HL-60 (cell line): Measurements from ENCODE around the gene HBD.

Source experiments
- DNase-seq, 2 experiments: peaks; one replicate each; pipeline ENCODE4 v3.0.0-alpha.2; 2010 to 2020; ENCODE audit warnings: low read depth in 1 of 2, low spot score in 1 of 2
- H3K27ac ChIP-seq: fragments of 250-450 bp; sonication (Bioruptor Pico); replicated peaks from 2 replicates; pipeline ENCODE4 v1.5.1; 2020; ENCODE audit warnings: mild to moderate bottlenecking, moderate library complexity
- H3K27me3 ChIP-seq: fragments of 250-450 bp; sonication (Bioruptor Pico); 2 replicates; pipeline ENCODE4 v1.5.1; 2021; ENCODE audit warnings: mild to moderate bottlenecking, moderate library complexity; ENCODE audit not compliant: insufficient read depth, poor library complexity, severe bottlenecking
- H3K4me3 ChIP-seq: replicated peaks from 2 replicates; pipeline ENCODE4 v1.5.1; 2011; ENCODE audit warnings: mild to moderate bottlenecking, control low read depth, low read length; ENCODE audit not compliant: insufficient read depth
- GABPA ChIP-seq: IDR thresholded peaks from 2 replicates; pipeline ENCODE4 v1.6.1; 2012; ENCODE audit warnings: low read depth
- POLR2AphosphoS5 ChIP-seq: IDR thresholded peaks from 2 replicates; pipeline ENCODE4 v1.6.1; 2012; ENCODE audit warnings: low read depth
- SPI1 ChIP-seq: IDR thresholded peaks from 2 replicates; pipeline ENCODE4 v1.6.1; 2012; ENCODE audit warnings: low read depth, mild to moderate bottlenecking, borderline replicate concordance
- TF ChIP-seq, protein P1 (sequence below): IDR thresholded peaks from one replicate; pipeline ENCODE4 v1.5.1; 2011; ENCODE audit warnings: low read length, control low read depth, inconsistent platforms; ENCODE audit not compliant: insufficient read depth
- TF ChIP-seq, protein P2 (sequence below): IDR thresholded peaks from 2 replicates; pipeline ENCODE4 v1.6.1; 2012; ENCODE audit warnings: low read depth; ENCODE audit not compliant: insufficient replicate concordance

The HBD gene

DNA sequence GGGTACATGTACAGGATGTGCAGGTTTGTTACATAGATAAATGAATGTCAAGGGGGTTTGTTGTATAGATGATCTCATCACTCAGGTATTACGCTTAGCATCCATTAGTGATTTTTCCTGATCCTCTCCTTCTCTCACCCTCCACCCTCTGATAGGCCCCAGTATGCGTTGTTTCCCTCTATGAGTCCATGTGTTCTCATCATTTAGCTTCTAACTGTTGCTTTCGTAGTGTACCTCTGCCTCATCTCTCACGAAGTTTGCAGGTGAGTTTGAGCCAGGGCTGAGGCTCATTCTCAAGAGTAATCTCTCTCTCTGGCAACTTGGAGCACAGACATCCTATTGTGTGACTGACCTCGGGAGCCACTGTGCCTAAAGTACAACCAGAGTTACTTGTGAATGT, 40.1 kb upstream of the HBD start:
- TF ChIP-seq POLR2AphosphoS5 (no peak), GABPA (no peak), SPI1 (no peak)
- TF ChIP-seq, protein P1, sequence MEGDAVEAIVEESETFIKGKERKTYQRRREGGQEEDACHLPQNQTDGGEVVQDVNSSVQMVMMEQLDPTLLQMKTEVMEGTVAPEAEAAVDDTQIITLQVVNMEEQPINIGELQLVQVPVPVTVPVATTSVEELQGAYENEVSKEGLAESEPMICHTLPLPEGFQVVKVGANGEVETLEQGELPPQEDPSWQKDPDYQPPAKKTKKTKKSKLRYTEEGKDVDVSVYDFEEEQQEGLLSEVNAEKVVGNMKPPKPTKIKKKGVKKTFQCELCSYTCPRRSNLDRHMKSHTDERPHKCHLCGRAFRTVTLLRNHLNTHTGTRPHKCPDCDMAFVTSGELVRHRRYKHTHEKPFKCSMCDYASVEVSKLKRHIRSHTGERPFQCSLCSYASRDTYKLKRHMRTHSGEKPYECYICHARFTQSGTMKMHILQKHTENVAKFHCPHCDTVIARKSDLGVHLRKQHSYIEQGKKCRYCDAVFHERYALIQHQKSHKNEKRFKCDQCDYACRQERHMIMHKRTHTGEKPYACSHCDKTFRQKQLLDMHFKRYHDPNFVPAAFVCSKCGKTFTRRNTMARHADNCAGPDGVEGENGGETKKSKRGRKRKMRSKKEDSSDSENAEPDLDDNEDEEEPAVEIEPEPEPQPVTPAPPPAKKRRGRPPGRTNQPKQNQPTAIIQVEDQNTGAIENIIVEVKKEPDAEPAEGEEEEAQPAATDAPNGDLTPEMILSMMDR = no peak
- TF ChIP-seq, protein P2, sequence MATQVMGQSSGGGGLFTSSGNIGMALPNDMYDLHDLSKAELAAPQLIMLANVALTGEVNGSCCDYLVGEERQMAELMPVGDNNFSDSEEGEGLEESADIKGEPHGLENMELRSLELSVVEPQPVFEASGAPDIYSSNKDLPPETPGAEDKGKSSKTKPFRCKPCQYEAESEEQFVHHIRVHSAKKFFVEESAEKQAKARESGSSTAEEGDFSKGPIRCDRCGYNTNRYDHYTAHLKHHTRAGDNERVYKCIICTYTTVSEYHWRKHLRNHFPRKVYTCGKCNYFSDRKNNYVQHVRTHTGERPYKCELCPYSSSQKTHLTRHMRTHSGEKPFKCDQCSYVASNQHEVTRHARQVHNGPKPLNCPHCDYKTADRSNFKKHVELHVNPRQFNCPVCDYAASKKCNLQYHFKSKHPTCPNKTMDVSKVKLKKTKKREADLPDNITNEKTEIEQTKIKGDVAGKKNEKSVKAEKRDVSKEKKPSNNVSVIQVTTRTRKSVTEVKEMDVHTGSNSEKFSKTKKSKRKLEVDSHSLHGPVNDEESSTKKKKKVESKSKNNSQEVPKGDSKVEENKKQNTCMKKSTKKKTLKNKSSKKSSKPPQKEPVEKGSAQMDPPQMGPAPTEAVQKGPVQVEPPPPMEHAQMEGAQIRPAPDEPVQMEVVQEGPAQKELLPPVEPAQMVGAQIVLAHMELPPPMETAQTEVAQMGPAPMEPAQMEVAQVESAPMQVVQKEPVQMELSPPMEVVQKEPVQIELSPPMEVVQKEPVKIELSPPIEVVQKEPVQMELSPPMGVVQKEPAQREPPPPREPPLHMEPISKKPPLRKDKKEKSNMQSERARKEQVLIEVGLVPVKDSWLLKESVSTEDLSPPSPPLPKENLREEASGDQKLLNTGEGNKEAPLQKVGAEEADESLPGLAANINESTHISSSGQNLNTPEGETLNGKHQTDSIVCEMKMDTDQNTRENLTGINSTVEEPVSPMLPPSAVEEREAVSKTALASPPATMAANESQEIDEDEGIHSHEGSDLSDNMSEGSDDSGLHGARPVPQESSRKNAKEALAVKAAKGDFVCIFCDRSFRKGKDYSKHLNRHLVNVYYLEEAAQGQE = no peak
- Histone ChIP-seq H3K27me3 (no peaks in the 10 kb centered on the region), H3K4me3 (no peak overlapping the region), H3K27ac (no peak overlapping the region)
- DNase-seq = no peak

DNA sequence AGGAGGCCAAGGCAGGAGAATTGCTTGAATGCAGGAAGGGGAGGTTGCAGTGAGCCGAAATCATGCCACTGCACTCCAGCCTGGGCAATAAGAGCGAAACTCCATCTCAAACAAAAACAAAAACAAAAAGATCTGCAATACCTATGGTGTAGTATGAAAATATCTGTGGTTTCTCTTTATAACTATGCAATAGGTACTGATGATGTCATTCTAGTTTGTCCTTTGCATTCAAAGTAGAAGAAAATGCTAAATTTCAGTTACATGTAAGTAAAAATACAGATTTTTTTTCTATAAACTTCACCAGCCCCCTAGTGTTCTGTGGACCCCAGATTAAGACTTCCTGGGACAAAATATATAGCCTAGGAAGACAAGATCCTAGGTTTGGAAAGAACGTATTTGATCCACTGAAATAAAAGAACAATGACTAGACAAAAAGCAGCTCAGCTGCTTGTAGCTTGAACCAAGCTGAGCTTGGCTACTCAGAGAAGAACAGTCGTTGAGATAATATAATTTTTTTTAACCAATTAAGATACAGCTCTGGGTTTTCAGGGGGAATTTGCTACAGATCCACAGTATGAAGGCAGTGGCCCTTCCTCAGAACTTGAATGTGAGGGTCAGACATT, 38.2 kb upstream of the HBD start:
- TF ChIP-seq, protein P1 = no peak
- TF ChIP-seq POLR2AphosphoS5 (no peak), GABPA (no peak), SPI1 (no peak)
- TF ChIP-seq, protein P2 = no peak
- H3K4me3 ChIP-seq = no peak overlapping the region
- no peak overlapping the region for H3K27ac ChIP-seq
- H3K27me3 ChIP-seq = no peaks in the 10 kb centered on the region
- DNase-seq = no peak

DNA sequence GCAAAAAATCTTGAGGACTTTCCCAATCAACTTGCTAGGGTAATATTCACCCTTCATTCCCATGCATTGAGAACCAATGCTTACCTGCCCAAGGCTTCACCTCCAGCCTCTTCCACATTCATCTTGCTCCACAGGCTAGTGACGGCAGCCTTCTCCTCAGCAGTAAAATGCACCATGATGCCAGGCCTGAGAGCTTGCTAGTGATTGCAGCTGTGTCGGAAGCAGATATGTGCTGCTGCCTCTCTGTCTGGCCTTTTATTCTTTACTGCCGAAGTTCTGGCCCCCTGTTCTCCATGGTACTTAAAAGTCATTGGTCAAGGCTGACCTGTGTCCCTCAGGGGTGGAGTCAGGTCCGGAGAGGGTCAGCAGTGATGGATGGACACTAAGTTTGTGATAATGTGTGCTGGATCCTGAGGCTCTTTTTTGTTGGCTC, 35.4 kb upstream of the HBD start, which contains the start of gene HBE1:
HBE1 (minus strand) TSS at position 231 of the 433 bp plus-strand sequence; CDS start at position 176, 55 bp downstream.
- H3K27me3 ChIP-seq = no peaks in the 10 kb centered on the region
- no peak within 1 kb of the TSS for H3K4me3 ChIP-seq
- TF ChIP-seq, protein P1 = no peak
- TF ChIP-seq POLR2AphosphoS5 (no peak), SPI1 (no peak), GABPA (no peak)
- TF ChIP-seq, protein P2 = no peak
- DNase-seq = no peak
- no peak within 1 kb of the TSS for H3K27ac ChIP-seq
